CD14-positive monocyte (primary cell): ENCODE measurements around the gene ADCYAP1. TPM values are rescaled to one million over a fixed set of nuclear protein-coding genes. Genes with fewer than 3 reads are reported as not detected.

Experiments
- DNase-seq, 3 donors: peaks; one replicate each; pipeline ENCODE4 v3.0.0-alpha.2; 2011 to 2022
- H2AFZ ChIP-seq: 2 replicates; pipeline ENCODE4 v1.6.0; 2012; ENCODE audit warnings: mild to moderate bottlenecking, low read depth, low read length, inconsistent platforms; ENCODE audit not compliant: insufficient read depth, poor library complexity, severe bottlenecking
- H3K27ac ChIP-seq, 2 donors: 1 replicate in 1 of 2; 2 replicates in 1 of 2; pipeline ENCODE4 v1.5.1; 2012 to 2013; ENCODE audit warnings: low read length in 2 of 2, control low read depth in 1 of 2, inconsistent platforms in 1 of 2, low read depth in 1 of 2, mild to moderate bottlenecking in 1 of 2
- H3K27me3 ChIP-seq, 2 donors: one replicate each; pipeline versions ENCODE4 v1.6.0 to v1.6.1; 2011 to 2013; ENCODE audit warnings: low read length in 2 of 2; ENCODE audit not compliant: control insufficient read depth in 2 of 2, insufficient read depth in 2 of 2
- H3K36me3 ChIP-seq, 2 donors: replicated peaks in 1 of 2; 1 replicate in 1 of 2; 2 replicates in 1 of 2; pipeline versions ENCODE4 v1.5.1 to v1.6.1; 2012 to 2013; ENCODE audit warnings: low read length in 2 of 2, control low read depth in 1 of 2, inconsistent platforms in 1 of 2, mild to moderate bottlenecking in 1 of 2; ENCODE audit not compliant: insufficient read depth in 2 of 2, control insufficient read depth in 1 of 2
- H3K4me1 ChIP-seq, 2 donors: 1 replicate in 1 of 2; 2 replicates in 1 of 2; pipeline versions ENCODE4 v1.5.1 to v1.6.1; 2012 to 2013; ENCODE audit warnings: low read length in 2 of 2, control low read depth in 1 of 2, inconsistent platforms in 1 of 2, mild to moderate bottlenecking in 1 of 2, moderate library complexity in 1 of 2; ENCODE audit not compliant: insufficient read depth in 2 of 2, control insufficient read depth in 1 of 2
- H3K4me2 ChIP-seq: replicated peaks from 2 replicates; pipeline ENCODE3; 2012; ENCODE audit warnings: low read length, moderate library complexity, mild to moderate bottlenecking; ENCODE audit not compliant: poor library complexity, severe bottlenecking; ENCODE audit errors: extremely low read depth
- H3K4me3 ChIP-seq, 3 experiments: fragments of 200-600 bp in 1 of 3; sonication (generic) in 1 of 3; replicated peaks in 1 of 3; 1 replicate in 2 of 3; 2 replicates in 1 of 3; pipeline ENCODE4 v1.5.1; 2011 to 2013; ENCODE audit warnings: low read length in 3 of 3, mild to moderate bottlenecking in 3 of 3, control low read depth in 2 of 3, low read depth in 2 of 3, inconsistent platforms in 1 of 3, moderate library complexity in 1 of 3
- H3K79me2 ChIP-seq: 2 replicates; pipeline ENCODE4 v1.6.0; 2012; ENCODE audit warnings: mild to moderate bottlenecking, control low read depth, inconsistent platforms, low read length, moderate library complexity; ENCODE audit not compliant: insufficient read depth
- H3K9ac ChIP-seq: 2 replicates; pipeline ENCODE4 v1.6.0; 2017; ENCODE audit warnings: low read length, mild to moderate bottlenecking; ENCODE audit not compliant: insufficient read depth, poor library complexity, severe bottlenecking
- H3K9me3 ChIP-seq, 2 donors: replicated peaks in 1 of 2; 1 replicate in 1 of 2; 2 replicates in 1 of 2; pipeline versions ENCODE4 v1.5.1 to v1.6.1; 2012 to 2013; ENCODE audit warnings: low read length in 2 of 2, control low read depth in 1 of 2; ENCODE audit not compliant: control insufficient read depth in 1 of 2, insufficient read depth in 1 of 2
- H4K20me1 ChIP-seq: 2 replicates; pipeline ENCODE4 v1.6.0; 2012; ENCODE audit warnings: mild to moderate bottlenecking, low read length, control low read depth, moderate library complexity; ENCODE audit not compliant: insufficient read depth
- H3K27ac Mint-ChIP-seq, 7 donors: one replicate each; pipeline ENCODE4 v1.8.0; 2020; ENCODE audit warnings: mild to moderate bottlenecking in 7 of 7, mixed read lengths in 7 of 7, moderate library complexity in 6 of 7, inconsistent platforms in 2 of 7
- H3K27me3 Mint-ChIP-seq, 3 donors: one replicate each; pipeline ENCODE4 v1.8.0; 2021 to 2022; ENCODE audit warnings: low read depth in 3 of 3, mild to moderate bottlenecking in 3 of 3, mixed read lengths in 3 of 3, moderate library complexity in 3 of 3, inconsistent platforms in 1 of 3
- H3K36me3 Mint-ChIP-seq, 2 donors: one replicate each; pipeline ENCODE4 v1.8.0; 2020; ENCODE audit warnings: mixed read lengths in 2 of 2, inconsistent platforms in 1 of 2, mild to moderate bottlenecking in 1 of 2
- H3K4me1 Mint-ChIP-seq: one replicate; pipeline ENCODE4 v1.8.0; 2020; ENCODE audit warnings: mild to moderate bottlenecking, mixed read lengths
- H3K4me3 Mint-ChIP-seq, 2 donors: one replicate each; pipeline ENCODE4 v1.8.0; 2020; ENCODE audit warnings: mild to moderate bottlenecking in 2 of 2, mixed read lengths in 2 of 2, moderate library complexity in 1 of 2
- H3K9me3 Mint-ChIP-seq, 7 donors: one replicate each; pipeline ENCODE4 v1.8.0; 2020 to 2022; ENCODE audit warnings: mixed read lengths in 7 of 7, mild to moderate bottlenecking in 6 of 7, moderate library complexity in 6 of 7, inconsistent platforms in 2 of 7
- CTCF ChIP-seq: fragments of 200-600 bp; IDR thresholded peaks from one replicate; pipeline ENCODE4 v1.8.0; 2022; ENCODE audit warnings: antibody characterized with exemption, mild to moderate bottlenecking
- WGBS: methylation state at CpG from one replicate; pipeline ENCODE4 v1.1.5; 2013; ENCODE audit warnings: missing lambda C conversion rate; ENCODE audit not compliant: insufficient coverage; 5-methylcytosine and 5-hydroxymethylcytosine counted together
- intact Hi-C, 2 donors: fragments of 100-400 bp; cut with micrococcal nuclease; formaldehyde crosslinking; loops; one replicate each; pipeline versions ENCODE4 v1.15.0 to v1.15.1; 2023
- polyA plus RNA-seq, 3 donors: library from polyadenylated mRNA; depleted of rRNA in 1 of 3; unstranded in 2 of 3; stranded (reverse) in 1 of 3; fragments of 300-500 nt in 2 of 3; fragments of >200 nt in 1 of 3; fragmentation: Illumina TruSeq in 2 of 3; gene quantifications; 1 replicate in 2 of 3; 2 replicates in 1 of 3; pipeline ENCODE4 v1.2.3, GENCODE V29; 2012 to 2021

ADCYAP1 gene
- polyA plus RNA-seq, 3 donors: not detected

DNA sequence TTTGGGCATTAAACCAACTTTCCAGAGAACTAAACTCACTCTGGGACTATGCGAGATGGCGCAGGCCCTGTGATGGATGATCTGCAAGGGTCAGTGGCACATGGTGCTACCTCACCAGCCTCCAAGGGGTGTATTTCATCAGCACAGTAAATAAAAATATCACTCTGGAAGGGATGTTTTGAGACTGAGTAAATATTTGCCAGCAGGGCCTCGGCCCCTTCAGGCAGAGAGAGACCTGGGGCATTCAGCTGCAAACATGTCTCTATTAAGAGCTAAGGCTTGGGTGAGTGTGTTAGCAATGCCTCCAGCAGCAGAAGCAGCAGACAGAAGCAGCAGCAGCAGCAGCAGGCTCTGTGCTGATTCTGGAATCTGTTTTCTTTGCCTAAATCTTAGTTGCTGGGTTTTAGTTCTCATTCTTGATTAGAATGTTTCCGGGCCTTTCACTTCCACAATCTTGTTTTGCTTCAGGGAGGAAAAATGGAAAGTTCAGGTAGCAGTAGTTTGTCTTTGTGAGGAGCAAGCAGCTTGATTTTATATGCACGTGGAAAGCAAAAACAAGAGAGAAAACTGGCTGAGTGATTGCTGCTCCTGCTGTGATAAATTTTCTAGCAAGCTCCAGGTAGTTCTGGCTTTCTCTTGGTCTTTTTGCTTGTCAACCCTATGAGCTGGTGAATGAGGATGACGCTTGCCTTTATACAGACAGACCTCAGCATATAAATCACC is 18.6 kb downstream of the ADCYAP1 start:
- intact Hi-C loops: no loop called here
- Histone ChIP-seq H3K4me1 (no peaks in the 10 kb centered on the region), H2AFZ (no peak overlapping the region), H3K36me3 (no peaks in the 10 kb centered on the region), H3K27ac (no peak overlapping the region), H3K4me3 (no peak overlapping the region), H3K9me3 (no peaks in the 10 kb centered on the region), H3K27me3 (peaks cover 3 to 5% of the 10 kb centered on the region in 2 donors), H4K20me1 (no peaks in the 10 kb centered on the region), H3K79me2 (no peaks in the 10 kb centered on the region), H3K4me2 (no peak overlapping the region), H3K9ac (no peak overlapping the region)
- Mint-ChIP-seq H3K9me3 (peaks cover 0 to 4% (median 0%) of the 10 kb centered on the region in 7 donors), H3K4me1 (no peaks in the 10 kb centered on the region), H3K27me3 (peaks cover 6 to 8% (median 6%) of the 10 kb centered on the region in 3 donors), H3K36me3 (no peaks in the 10 kb centered on the region), H3K4me3 (no peak overlapping the region), H3K27ac (no peak overlapping the region)
- 48% methylated on average over 2 of the region's 6 CpGs for WGBS
- TF ChIP-seq CTCF: no peak
- DNase-seq: no peak

GRCh38 chr18:924987-925386 is 20.3 kb downstream of the ADCYAP1 start:
- no peaks in the 10 kb centered on the region for H3K4me1 Mint-ChIP-seq
- no peak overlapping the region for H3K4me3 ChIP-seq
- H2AFZ ChIP-seq: no peak overlapping the region
- intact Hi-C loops: no loop called here
- H3K27ac Mint-ChIP-seq: no peak overlapping the region
- H3K27ac ChIP-seq: no peak overlapping the region
- peaks cover 0 to under 1% of the 10 kb centered on the region in 2 donors for H3K27me3 ChIP-seq
- DNase-seq: no peak
- no CpG with 5 or more reads among the region's 1 CpG for WGBS
- no peaks in the 10 kb centered on the region for H4K20me1 ChIP-seq
- peaks cover 2 to 4% (median 4%) of the 10 kb centered on the region in 3 donors for H3K27me3 Mint-ChIP-seq
- H3K9me3 Mint-ChIP-seq: peaks cover 0 to 4% (median 0%) of the 10 kb centered on the region in 7 donors
- no peaks in the 10 kb centered on the region for H3K36me3 ChIP-seq
- H3K79me2 ChIP-seq: no peaks in the 10 kb centered on the region
- no peaks in the 10 kb centered on the region for H3K4me1 ChIP-seq
- no peak overlapping the region for H3K9ac ChIP-seq
- H3K9me3 ChIP-seq: no peaks in the 10 kb centered on the region
- no peaks in the 10 kb centered on the region for H3K36me3 Mint-ChIP-seq
- H3K4me3 Mint-ChIP-seq: no peak overlapping the region
- TF ChIP-seq CTCF: no peak
- no peak overlapping the region for H3K4me2 ChIP-seq
